ENCODE data around the gene REEP6.
"Not testable (repeated sequence)": the region's sequence is repeated elsewhere in the genome, so short reads cannot be mapped to it uniquely, and the experiment has no call there.

The REEP6 gene

GRCh38 chr19:1507763-1508506 lies 17.0 kb downstream of the REEP6 start:
- peak; percentile 100 for DNase-seq (ENCODE audit: low spot score)

- no peak for DNase-seq (ENCODE audit: low spot score)
Measured at GRCh38 chr19:1508507-1508856, 17.5 kb downstream of the REEP6 start.

- no peak for DNase-seq (ENCODE audit: low spot score)
Measured at GRCh38 chr19:1509602-1510441, 18.8 kb downstream of the REEP6 start.

GRCh38 chr19:1510442-1510806 lies 19.4 kb downstream of the REEP6 start:
- no peak for DNase-seq (ENCODE audit: low spot score)

GRCh38 chr19:1510807-1511206 lies 19.8 kb downstream of the REEP6 start:
- DNase-seq (ENCODE audit: low spot score) = no peak

- DNase-seq (ENCODE audit: low spot score) = no peak
Measured at GRCh38 chr19:1511318-1512317, 20.6 kb downstream of the REEP6 start.

- DNase-seq (ENCODE audit: low spot score) = peak; percentile 94
Measured at GRCh38 chr19:1512671-1513498, 21.9 kb downstream of the REEP6 start, which contains the start of gene ADAMTSL5. Gene ADAMTSL5 (minus strand): TSS chr19:1513019. CDS start chr19:1510943, 2,076 bp downstream.

GRCh38 chr19:1513499-1514294 lies 22.7 kb downstream of the REEP6 start:
- DNase-seq (ENCODE audit: low spot score) = peak; percentile 94

GRCh38 chr19:1514295-1514661 lies 23.3 kb downstream of the REEP6 start:
- DNase-seq (ENCODE audit: low spot score) = no peak

- DNase-seq (ENCODE audit: low spot score) = no peak
Measured at GRCh38 chr19:1514986-1515721, 24.2 kb downstream of the REEP6 start.

- no peak for DNase-seq (ENCODE audit: low spot score)
Measured at GRCh38 chr19:1516395-1516753, 25.4 kb downstream of the REEP6 start.

GRCh38 chr19:1518471-1518870 lies 27.5 kb downstream of the REEP6 start:
- no peak for DNase-seq (ENCODE audit: low spot score)

GRCh38 chr19:1519802-1520201 lies 28.8 kb downstream of the REEP6 start:
- DNase-seq (ENCODE audit: low spot score) = not testable (repeated sequence)

- DNase-seq (ENCODE audit: low spot score) = no peak
Measured at GRCh38 chr19:1520203-1520780, 29.3 kb downstream of the REEP6 start.

- no peak for DNase-seq (ENCODE audit: low spot score)
Measured at GRCh38 chr19:1521636-1522035, 30.7 kb downstream of the REEP6 start.

GRCh38 chr19:1522061-1522460 lies 31.1 kb downstream of the REEP6 start:
- no peak for DNase-seq (ENCODE audit: low spot score)

- no peak for DNase-seq (ENCODE audit: low spot score)
Measured at GRCh38 chr19:1522838-1523237, 31.9 kb downstream of the REEP6 start.

GRCh38 chr19:1523412-1524286 lies 32.7 kb downstream of the REEP6 start, which contains the start of gene PLK5:
Gene PLK5 (plus strand): TSS chr19:1524077. CDS start chr19:1526997, 2,920 bp downstream.
- no peak for DNase-seq (ENCODE audit: low spot score)
